H1 (cell line): ENCODE measurements around the gene EPB41L2. TPM values are rescaled to one million over a fixed set of nuclear protein-coding genes. Genes with fewer than 3 reads are reported as not detected.

Experiments used
- CTCF ChIA-PET: fragments of 300-600 bp; sonication (Branson Sonifier 250); formaldehyde crosslinking; loops from one replicate; lab custom pipeline; 2021; ENCODE audit not compliant: partially characterized antibody; lab: Charles Lee
- POLR2A ChIA-PET: fragments of 300-600 bp; sonication (Branson Sonifier 250); formaldehyde crosslinking; loops from one replicate; lab custom pipeline; 2021; ENCODE audit warnings: inconsistent platforms; ENCODE audit not compliant: partially characterized antibody; lab: Charles Lee
- DNase-seq, 2 experiments: peaks; one replicate each; pipeline versions ENCODE4 v3.0.0 to v3.0.0-alpha.2; 2010 to 2022; ENCODE audit warnings: low spot score in 2 of 2, low read depth in 1 of 2, mixed read lengths in 1 of 2
- FAIRE-seq: peaks from 2 replicates; lab custom pipeline; 2011; peaks lifted over from hg19 to GRCh38; lab: Jason Lieb, UNC
- H2AFZ ChIP-seq: 2 replicates; pipeline ENCODE4 v1.8.1; 2012; ENCODE audit warnings: low read length, inconsistent platforms
- H2AK5ac ChIP-seq: 2 replicates; pipeline ENCODE4 v1.6.1; 2013; ENCODE audit warnings: low read depth, low read length
- H2BK120ac ChIP-seq: replicated peaks from 2 replicates; pipeline ENCODE3; 2013; ENCODE audit warnings: low read depth, low read length, inconsistent platforms
- H2BK12ac ChIP-seq: 2 replicates; pipeline ENCODE4 v1.6.1; 2013; ENCODE audit warnings: low read depth, low read length
- H2BK15ac ChIP-seq: 2 replicates; pipeline ENCODE4 v1.6.1; 2013; ENCODE audit warnings: low read length
- H2BK20ac ChIP-seq: 2 replicates; pipeline ENCODE4 v1.6.1; 2013; ENCODE audit warnings: low read length
- H2BK5ac ChIP-seq: 2 replicates; pipeline ENCODE4 v1.6.1; 2013; ENCODE audit warnings: low read depth, low read length
- H3K14ac ChIP-seq: 2 replicates; pipeline ENCODE4 v1.6.1; 2013; ENCODE audit warnings: inconsistent platforms; ENCODE audit not compliant: insufficient read length
- H3K18ac ChIP-seq: 2 replicates; pipeline ENCODE4 v1.6.1; 2013; ENCODE audit warnings: low read length; ENCODE audit errors: extremely low read depth
- H3K23ac ChIP-seq: 2 replicates; pipeline ENCODE4 v1.6.1; 2013; ENCODE audit warnings: inconsistent platforms; ENCODE audit not compliant: insufficient read length
- H3K23me2 ChIP-seq: 2 replicates; pipeline ENCODE4 v1.6.1; 2013; ENCODE audit warnings: low read depth, low read length
- H3K27ac ChIP-seq: 2 replicates; pipeline ENCODE4 v1.6.1; 2011; ENCODE audit warnings: low read depth, low read length, inconsistent platforms
- H3K27me3 ChIP-seq, 4 experiments: replicated peaks in 1 of 4; 1 replicate in 1 of 4; 2 replicates in 3 of 4; pipeline versions ENCODE4 v1.6.1 to v1.8.1; 2011 to 2013; ENCODE audit warnings: low read length in 3 of 4, mild to moderate bottlenecking in 3 of 4, inconsistent platforms in 2 of 4, mixed read lengths in 2 of 4, moderate library complexity in 1 of 4; ENCODE audit not compliant: control insufficient read depth in 3 of 4, insufficient read depth in 3 of 4; ENCODE audit errors: extremely low read depth in 1 of 4
- H3K36me3 ChIP-seq, 4 experiments: 2 replicates each; pipeline versions ENCODE4 v1.6.1 to v1.8.1; 2011 to 2013; ENCODE audit warnings: mild to moderate bottlenecking in 4 of 4, low read length in 3 of 4, moderate library complexity in 2 of 4, control low read depth in 1 of 4, inconsistent platforms in 1 of 4; ENCODE audit not compliant: insufficient read depth in 4 of 4, control insufficient read depth in 2 of 4
- H3K4ac ChIP-seq: replicated peaks from 2 replicates; pipeline ENCODE3; 2013; ENCODE audit warnings: low read length, low read depth, mixed read lengths, inconsistent platforms; ENCODE audit not compliant: insufficient read length
- H3K4me1 ChIP-seq, 4 experiments: replicated peaks in 1 of 4; 1 replicate in 1 of 4; 2 replicates in 3 of 4; pipeline versions ENCODE4 v1.6.1 to v1.8.1; 2011 to 2013; ENCODE audit warnings: low read length in 3 of 4, inconsistent platforms in 2 of 4, mixed read lengths in 1 of 4; ENCODE audit not compliant: insufficient read depth in 4 of 4, control insufficient read depth in 3 of 4
- H3K4me2 ChIP-seq, 2 experiments: 2 replicates each; pipeline versions ENCODE4 v1.6.1 to v1.8.1; 2011 to 2013; ENCODE audit warnings: low read depth in 2 of 2, low read length in 2 of 2, control low read depth in 1 of 2, inconsistent platforms in 1 of 2, mild to moderate bottlenecking in 1 of 2; ENCODE audit not compliant: insufficient read depth in 1 of 2
- H3K4me3 ChIP-seq, 4 experiments: fragments of 200-600, 300-600 bp in 1 of 4; sonication (generic), shearing (Covaris generic), sonication (Bioruptor Twin) in 1 of 4; 2 replicates each; pipeline versions ENCODE4 v1.5.1 to v1.8.1; 2011 to 2016; ENCODE audit warnings: low read length in 4 of 4, low read depth in 3 of 4, control low read depth in 2 of 4, inconsistent platforms in 2 of 4, mild to moderate bottlenecking in 2 of 4, mixed read lengths in 1 of 4, moderate library complexity in 1 of 4; ENCODE audit not compliant: insufficient read depth in 2 of 4; ENCODE audit errors: extremely low read depth in 1 of 4
- H3K56ac ChIP-seq: replicated peaks from 2 replicates; pipeline ENCODE3; 2013; ENCODE audit warnings: low read depth, mild to moderate bottlenecking, mixed read lengths, low read length, inconsistent platforms; ENCODE audit not compliant: insufficient read length
- H3K79me1 ChIP-seq: 2 replicates; pipeline ENCODE4 v1.6.1; 2013; ENCODE audit warnings: low read depth, low read length, control low read depth
- H3K79me2 ChIP-seq, 2 experiments: 2 replicates each; pipeline versions ENCODE4 v1.6.1 to v1.8.1; 2012 to 2013; ENCODE audit warnings: low read length in 2 of 2, mild to moderate bottlenecking in 2 of 2, inconsistent platforms in 1 of 2; ENCODE audit not compliant: insufficient read depth in 2 of 2, control insufficient read depth in 1 of 2
- H3K9ac ChIP-seq, 4 experiments: replicated peaks in 1 of 4; 1 replicate in 1 of 4; 2 replicates in 3 of 4; pipeline versions ENCODE4 v1.6.1 to v1.8.1; 2011 to 2013; ENCODE audit warnings: low read depth in 3 of 4, low read length in 3 of 4, control low read depth in 2 of 4, mild to moderate bottlenecking in 2 of 4, moderate library complexity in 2 of 4, inconsistent platforms in 1 of 4; ENCODE audit errors: extremely low read depth in 1 of 4
- H3K9me3 ChIP-seq, 2 experiments: 2 replicates each; pipeline versions ENCODE4 v1.6.1 to v1.8.1; 2012 to 2013; ENCODE audit warnings: mild to moderate bottlenecking in 2 of 2, moderate library complexity in 2 of 2, control low read depth in 1 of 2, inconsistent platforms in 1 of 2, low read depth in 1 of 2, low read length in 1 of 2, mixed read lengths in 1 of 2; ENCODE audit not compliant: insufficient read depth in 2 of 2
- H4K20me1 ChIP-seq, 2 experiments: replicated peaks in 1 of 2; 2 replicates each; pipeline versions ENCODE3 to v1.8.1; 2011 to 2013; ENCODE audit warnings: inconsistent platforms in 2 of 2, low read length in 2 of 2, mild to moderate bottlenecking in 1 of 2; ENCODE audit not compliant: insufficient read depth in 2 of 2, control insufficient read depth in 1 of 2
- H4K5ac ChIP-seq: 2 replicates; pipeline ENCODE4 v1.6.1; 2013; ENCODE audit warnings: low read length, low read depth, mixed read lengths, inconsistent platforms; ENCODE audit not compliant: insufficient read length
- H4K8ac ChIP-seq: 2 replicates; pipeline ENCODE4 v1.8.0; 2013; ENCODE audit warnings: mild to moderate bottlenecking, moderate library complexity, low read length, inconsistent platforms; ENCODE audit not compliant: insufficient read depth; ENCODE audit errors: extremely low read depth
- H4K91ac ChIP-seq: replicated peaks from 2 replicates; pipeline ENCODE3; 2013; ENCODE audit warnings: low read length, mixed read lengths, inconsistent platforms; ENCODE audit not compliant: insufficient read length
- EGR1 ChIP-seq: IDR thresholded peaks from 2 replicates; pipeline ENCODE4 v1.6.1; 2011; ENCODE audit warnings: low read depth, low read length, borderline replicate concordance
- EZH2 ChIP-seq: fragments of 200-600 bp; sonication (generic); IDR thresholded peaks from 2 replicates; pipeline ENCODE4 v1.7.1; 2012; ENCODE audit warnings: low read depth, mild to moderate bottlenecking, moderate library complexity, low read length, inconsistent platforms; ENCODE audit not compliant: severe bottlenecking
- YY1 ChIP-seq: IDR thresholded peaks from 2 replicates; pipeline ENCODE4 v1.6.1; 2011; ENCODE audit warnings: low read depth, mild to moderate bottlenecking, low read length
- WGBS, 2 experiments: shearing (Covaris generic) in 1 of 2; methylation state at CpG; one replicate each; pipeline versions ENCODE4 v1.1.6 to v1.1.7; 2013 to 2015; ENCODE audit warnings: low lambda C conversion rate in 2 of 2, mixed read lengths in 2 of 2, inconsistent platforms in 1 of 2, low coverage in 1 of 2, missing lambda C conversion rate in 1 of 2; ENCODE audit not compliant: insufficient replicate concordance in 2 of 2, insufficient coverage in 1 of 2, insufficient read length in 1 of 2; ENCODE audit errors: extremely low coverage in 1 of 2, missing lambda C conversion rate in 1 of 2; 5-methylcytosine and 5-hydroxymethylcytosine counted together
- polyA plus RNA-seq, 7 experiments: library from polyadenylated mRNA; depleted of rRNA in 3 of 7; stranded (reverse) in 5 of 7; unstranded in 2 of 7; fragments of >200 nt in 5 of 7; fragments of 200-250 nt in 2 of 7; gene quantifications; 1 replicate in 5 of 7; 2 replicates in 1 of 7; 4 replicates in 1 of 7; pipeline versions ENCODE4 v1.2.1 to v1.2.3, GENCODE V29; 2011 to 2013; ENCODE audit warnings: missing spikeins in 2 of 7, mixed read lengths in 2 of 7
- total RNA-seq: library from RNA; stranded (reverse); fragmentation: NEBNext Ultra II Directional; extraction: Animal tissue kit (Norgen Biotek cat#: 25700); gene quantifications from 2 replicates; pipeline ENCODE4 v1.2.1, GENCODE V29; 2021
- TF ChIP-seq, protein P1 (sequence below): IDR thresholded peaks from 2 replicates; pipeline ENCODE4 v1.6.1; 2012; ENCODE audit warnings: inconsistent platforms

Gene EPB41L2
- total and polyA plus RNA-seq, 2 of the 8 experiments (the other 6 are each of a cell fraction or from before 2014, with no cell fraction given) = 22.5 to 123 TPM

DNA sequence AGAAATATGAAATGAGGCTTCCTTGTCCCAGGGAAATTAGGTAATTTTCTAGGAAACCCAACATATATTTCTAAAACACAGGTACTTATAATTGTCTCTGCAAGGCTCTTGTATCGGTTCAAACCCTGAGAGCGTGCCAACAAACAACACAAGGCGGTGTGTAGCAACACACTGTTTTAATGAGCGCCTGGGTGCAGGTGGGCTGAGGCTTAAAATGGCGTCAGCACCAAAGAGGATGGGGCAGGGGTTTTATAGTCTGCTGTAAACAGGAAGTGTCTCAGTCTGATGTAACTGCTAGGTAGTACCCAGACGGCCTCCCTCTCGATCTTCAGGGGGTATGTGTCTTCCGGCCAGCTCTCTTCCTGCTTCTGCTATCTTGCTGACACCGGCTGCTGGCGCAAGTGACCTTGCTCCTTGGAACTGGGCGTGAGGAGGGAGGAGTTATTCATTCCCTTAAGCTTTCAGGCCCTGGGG, 69.7 kb downstream of the EPB41L2 start:
- Histone ChIP-seq H2BK120ac (no peak overlapping the region), H3K79me1 (peaks cover 5% of the 10 kb centered on the region), H3K23me2 (no peaks in the 10 kb centered on the region), H2BK12ac (no peak overlapping the region), H3K9ac (no peak overlapping the region), H3K4ac (no peak overlapping the region), H3K79me2 (peaks cover 0 to 20% of the 10 kb centered on the region in 2 experiments; a peak in 2 of 4 replicates), H4K20me1 (no peaks in the 10 kb centered on the region), H3K4me2 (no peak overlapping the region), H3K27ac (no peak overlapping the region), H2BK15ac (no peak overlapping the region), H2BK20ac (no peak overlapping the region), H3K27me3 (no peaks in the 10 kb centered on the region), H3K23ac (no peak overlapping the region), H3K56ac (no peak overlapping the region)
- CTCF ChIA-PET = interaction anchor here (0.6 to 0.8 kb wide), 2 partner anchors 9 to 90 kb away, joined by 3 to 4 read pairs; no protein-coding TSS in a partner anchor
- WGBS, 2 experiments = 87% methylated on average over 11 of the region's 11 CpGs; no CpG with 5 or more reads in 1 of the 2 experiments
- no peak for FAIRE-seq
- POLR2A ChIA-PET = no interaction called here
- TF ChIP-seq EGR1 (no peak), EZH2 (no peak), YY1 (peak; percentile 50; the same call in 1 of the 2 replicates)
- TF ChIP-seq, protein P1, sequence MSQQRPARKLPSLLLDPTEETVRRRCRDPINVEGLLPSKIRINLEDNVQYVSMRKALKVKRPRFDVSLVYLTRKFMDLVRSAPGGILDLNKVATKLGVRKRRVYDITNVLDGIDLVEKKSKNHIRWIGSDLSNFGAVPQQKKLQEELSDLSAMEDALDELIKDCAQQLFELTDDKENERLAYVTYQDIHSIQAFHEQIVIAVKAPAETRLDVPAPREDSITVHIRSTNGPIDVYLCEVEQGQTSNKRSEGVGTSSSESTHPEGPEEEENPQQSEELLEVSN = no peak
- TF ChIP-seq, all 59 proteins: peak for 1
- Histone ChIP-seq H2AFZ (no peak overlapping the region), H3K9me3 (no peaks in the 10 kb centered on the region), H4K8ac (no peak overlapping the region), H3K36me3 (no peaks in the 10 kb centered on the region), H3K18ac (no peak overlapping the region), H3K14ac (no peak overlapping the region), H3K4me3 (no peak overlapping the region), H2BK5ac (0 out of 2 replicates have a peak overlapping the region, but pooled peaks have one; percentile 23), H2AK5ac (no peak overlapping the region), H4K5ac (no peak overlapping the region), H3K4me1 (peaks cover 0 to 14% (median 4%) of the 10 kb centered on the region in 4 experiments; a peak in 2 of 7 replicates), H4K91ac (no peak overlapping the region)
- DNase-seq = peak in 1 of 2 experiments; percentile 13
